ENCODE data around the gene ZNF436. TPM values are rescaled to one million over a fixed set of nuclear protein-coding genes. Genes with fewer than 3 reads are reported as not detected.

ZNF436 gene
- total RNA-seq, 1 experiment from 2014 or later, result 0.52 TPM

DNA sequence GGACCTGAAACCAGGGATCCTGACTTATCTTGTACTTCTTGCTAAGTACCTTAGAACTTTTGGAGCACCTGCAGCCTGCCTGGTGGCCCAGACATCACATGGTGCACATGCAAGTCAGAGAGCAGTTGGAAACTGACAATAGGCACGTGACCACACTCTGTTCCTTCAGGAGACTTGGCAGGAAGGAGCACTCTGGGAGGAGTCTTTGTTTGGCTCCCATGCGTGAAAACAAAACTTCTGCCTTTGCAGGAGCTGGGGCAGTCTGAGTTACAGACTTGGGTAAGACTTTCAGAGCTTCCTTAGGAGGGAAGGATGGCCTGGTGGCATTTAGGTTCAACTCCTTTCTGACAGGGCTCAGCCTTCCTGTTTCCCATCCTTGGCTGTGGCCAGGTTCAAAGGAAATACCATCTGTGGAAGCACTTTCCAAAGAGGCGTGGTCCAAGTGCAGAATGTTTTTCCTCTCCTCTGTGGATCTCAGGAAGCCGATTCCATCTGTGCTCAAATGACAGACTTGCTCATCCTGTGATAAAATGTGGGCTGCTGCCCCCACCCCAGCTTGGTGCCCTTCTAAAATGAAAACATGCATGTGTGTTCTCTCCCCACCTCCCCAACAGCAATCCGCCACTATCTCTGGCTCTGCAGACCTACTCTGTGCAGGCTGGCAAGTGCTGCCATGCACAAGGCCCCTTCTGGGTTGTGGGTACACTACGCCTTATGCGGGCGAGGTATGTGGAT is 14.1 kb upstream of the ZNF436 start:
- H3K18ac ChIP-seq (ENCODE audit: insufficient read length, low read depth, low read length), result no peak overlapping the region
- H3K14ac ChIP-seq (ENCODE audit: insufficient read depth, low read length), result no peak overlapping the region
- H3K4ac ChIP-seq (ENCODE audit: low read depth, low read length), result no peak overlapping the region
- no peak overlapping the region for H2BK120ac ChIP-seq (ENCODE audit: low read depth, low read length, poor library complexity, severe bottlenecking)
- Mint-ChIP-seq H3K36me3 (ENCODE audit: insufficient read depth in 1 of 3, low read depth in 3 of 3) (no peaks in the 10 kb centered on the region), H3K27me3 (ENCODE audit: low read depth) (no peaks in the 10 kb centered on the region), H3K9me3 (no peaks in the 10 kb centered on the region), H3K27ac (no peak overlapping the region), H3K4me3 (no peak overlapping the region), H3K4me1 (no peaks in the 10 kb centered on the region)
- no peak overlapping the region for H3K27ac ChIP-seq (ENCODE audit: insufficient read length, low read depth, low read length)
- no peak overlapping the region for H2BK5ac ChIP-seq (ENCODE audit: insufficient read length, low read length)
- WGBS (ENCODE audit: extremely low coverage, insufficient read length, low lambda C conversion rate), result no CpG with 5 or more reads among the region's 8 CpGs
- H4K5ac ChIP-seq (ENCODE audit: insufficient read length, low read depth, low read length), result no peak overlapping the region
- H3K79me2 ChIP-seq (ENCODE audit: insufficient read depth, low read length), result no peaks in the 10 kb centered on the region
- no peak overlapping the region for H4K91ac ChIP-seq (ENCODE audit: insufficient read length, low read depth, low read length)
- H3K23me2 ChIP-seq (ENCODE audit: insufficient read length, low read depth, low read length, poor library complexity, severe bottlenecking), result no peaks in the 10 kb centered on the region
- no peak overlapping the region for H2BK20ac ChIP-seq (ENCODE audit: low read depth, low read length, poor library complexity, severe bottlenecking)
- H4K8ac ChIP-seq (replicated peaks; ENCODE audit: insufficient read length, low read depth, low read length), result no peak overlapping the region
- no peak overlapping the region for H2BK12ac ChIP-seq (ENCODE audit: insufficient read length, low read depth, low read length)
- no peak overlapping the region for H2AK5ac ChIP-seq (ENCODE audit: insufficient read length, low read length)
- no peak overlapping the region for H3K23ac ChIP-seq (ENCODE audit: insufficient read length, low read depth, low read length)
- H3K27me3 ChIP-seq (ENCODE audit: insufficient read depth, low read length), result peaks cover 34% of the 10 kb centered on the region
- no peak overlapping the region for H3K9ac ChIP-seq (ENCODE audit: extremely low read depth, insufficient read length, low read length)
- no peaks in the 10 kb centered on the region for H3K4me1 ChIP-seq (ENCODE audit: insufficient read depth, low read length)
- TF ChIP-seq, protein P1, sequence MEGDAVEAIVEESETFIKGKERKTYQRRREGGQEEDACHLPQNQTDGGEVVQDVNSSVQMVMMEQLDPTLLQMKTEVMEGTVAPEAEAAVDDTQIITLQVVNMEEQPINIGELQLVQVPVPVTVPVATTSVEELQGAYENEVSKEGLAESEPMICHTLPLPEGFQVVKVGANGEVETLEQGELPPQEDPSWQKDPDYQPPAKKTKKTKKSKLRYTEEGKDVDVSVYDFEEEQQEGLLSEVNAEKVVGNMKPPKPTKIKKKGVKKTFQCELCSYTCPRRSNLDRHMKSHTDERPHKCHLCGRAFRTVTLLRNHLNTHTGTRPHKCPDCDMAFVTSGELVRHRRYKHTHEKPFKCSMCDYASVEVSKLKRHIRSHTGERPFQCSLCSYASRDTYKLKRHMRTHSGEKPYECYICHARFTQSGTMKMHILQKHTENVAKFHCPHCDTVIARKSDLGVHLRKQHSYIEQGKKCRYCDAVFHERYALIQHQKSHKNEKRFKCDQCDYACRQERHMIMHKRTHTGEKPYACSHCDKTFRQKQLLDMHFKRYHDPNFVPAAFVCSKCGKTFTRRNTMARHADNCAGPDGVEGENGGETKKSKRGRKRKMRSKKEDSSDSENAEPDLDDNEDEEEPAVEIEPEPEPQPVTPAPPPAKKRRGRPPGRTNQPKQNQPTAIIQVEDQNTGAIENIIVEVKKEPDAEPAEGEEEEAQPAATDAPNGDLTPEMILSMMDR (conservative IDR thresholded peaks at IDR 0.05), result no peak
- no peak overlapping the region for H3K4me2 ChIP-seq (ENCODE audit: insufficient read depth, insufficient read length, low read length)
- no peaks in the 10 kb centered on the region for H4K20me1 ChIP-seq (ENCODE audit: control insufficient read depth, insufficient read depth, insufficient read length)
- H2BK15ac ChIP-seq (ENCODE audit: low read depth, low read length), result no peak overlapping the region
- no peaks in the 10 kb centered on the region for H3K9me3 ChIP-seq (ENCODE audit: control insufficient read depth, low read depth, low read length)
- no peaks in the 10 kb centered on the region for H3K79me1 ChIP-seq (ENCODE audit: insufficient read depth, low read depth, low read length, poor library complexity, severe bottlenecking)
- no peak overlapping the region for H3K56ac ChIP-seq (ENCODE audit: insufficient read length, low read depth, low read length)
- no peak overlapping the region for H3T11ph ChIP-seq (ENCODE audit: low read length)
- no peak overlapping the region for H2AFZ ChIP-seq (ENCODE audit: low read length)
- DNase-seq, result no peak

Measured in H9 (cell line).